ENCODE data around the gene JAKMIP1.
A peak's percentile ranks its signal among the peaks of the same experiment; 100 is the strongest.
"Not testable (repeated sequence)": the region's sequence is repeated elsewhere in the genome, so short reads cannot be mapped to it uniquely, and the experiment has no call there.

JAKMIP1 gene

GRCh38 chr4:6228158-6229067, 28.1 kb upstream of the JAKMIP1 start:
- no peak for DNase-seq

- peak; percentile 3 for DNase-seq
Measured at GRCh38 chr4:6227412-6228157, 27.2 kb upstream of the JAKMIP1 start.

GRCh38 chr4:6226506-6226905, 26.2 kb upstream of the JAKMIP1 start:
- DNase-seq = no peak

- DNase-seq = no peak
Measured at GRCh38 chr4:6225469-6225868, 25.1 kb upstream of the JAKMIP1 start.

DNA sequence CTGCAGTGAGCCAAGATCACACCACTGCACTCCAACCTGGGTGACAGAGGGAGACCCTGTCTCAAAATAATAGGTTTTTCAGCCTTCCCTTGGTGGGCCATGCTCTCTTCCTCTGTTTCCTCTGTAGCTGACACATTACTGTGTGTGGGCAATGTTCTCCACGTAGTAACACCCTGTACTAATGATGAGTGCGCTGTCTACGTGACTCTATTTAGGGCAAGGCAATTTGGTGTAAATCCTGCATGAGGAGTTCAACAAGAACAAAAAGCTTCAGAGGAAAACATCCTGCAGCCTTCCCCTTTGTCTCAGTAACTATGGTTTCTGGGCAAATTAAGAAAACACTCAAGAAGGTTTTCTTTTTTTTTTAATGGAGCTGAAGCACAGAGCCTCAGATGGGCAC, 24.4 kb upstream of the JAKMIP1 start:
- no peak for DNase-seq

DNA sequence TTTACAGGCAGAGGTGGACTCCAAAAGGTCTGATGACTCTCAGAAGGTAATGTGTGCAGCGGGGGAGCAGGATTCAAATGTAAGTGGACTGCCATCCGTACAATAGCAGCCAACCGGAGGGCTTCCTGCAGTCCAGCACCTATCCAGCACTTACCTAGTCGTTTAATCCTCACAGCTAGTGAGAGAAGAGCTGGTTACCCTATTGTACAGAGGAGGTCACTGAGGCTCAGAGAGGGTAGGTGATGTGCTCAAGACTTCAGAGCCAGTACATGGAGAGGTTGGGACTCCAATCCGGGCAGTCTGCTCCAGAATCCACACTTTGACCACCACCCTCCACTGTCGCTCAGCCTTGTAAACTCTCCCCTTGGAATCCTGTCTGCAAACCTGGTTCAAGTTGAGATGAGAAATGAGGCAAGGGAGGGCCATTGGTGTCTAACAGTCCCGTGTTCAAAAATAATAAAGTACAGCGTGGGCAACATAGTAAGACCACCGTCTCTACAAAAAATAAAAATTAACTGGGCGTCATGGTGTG, 22.5 kb upstream of the JAKMIP1 start:
- DNase-seq = peak; percentile 31

DNA sequence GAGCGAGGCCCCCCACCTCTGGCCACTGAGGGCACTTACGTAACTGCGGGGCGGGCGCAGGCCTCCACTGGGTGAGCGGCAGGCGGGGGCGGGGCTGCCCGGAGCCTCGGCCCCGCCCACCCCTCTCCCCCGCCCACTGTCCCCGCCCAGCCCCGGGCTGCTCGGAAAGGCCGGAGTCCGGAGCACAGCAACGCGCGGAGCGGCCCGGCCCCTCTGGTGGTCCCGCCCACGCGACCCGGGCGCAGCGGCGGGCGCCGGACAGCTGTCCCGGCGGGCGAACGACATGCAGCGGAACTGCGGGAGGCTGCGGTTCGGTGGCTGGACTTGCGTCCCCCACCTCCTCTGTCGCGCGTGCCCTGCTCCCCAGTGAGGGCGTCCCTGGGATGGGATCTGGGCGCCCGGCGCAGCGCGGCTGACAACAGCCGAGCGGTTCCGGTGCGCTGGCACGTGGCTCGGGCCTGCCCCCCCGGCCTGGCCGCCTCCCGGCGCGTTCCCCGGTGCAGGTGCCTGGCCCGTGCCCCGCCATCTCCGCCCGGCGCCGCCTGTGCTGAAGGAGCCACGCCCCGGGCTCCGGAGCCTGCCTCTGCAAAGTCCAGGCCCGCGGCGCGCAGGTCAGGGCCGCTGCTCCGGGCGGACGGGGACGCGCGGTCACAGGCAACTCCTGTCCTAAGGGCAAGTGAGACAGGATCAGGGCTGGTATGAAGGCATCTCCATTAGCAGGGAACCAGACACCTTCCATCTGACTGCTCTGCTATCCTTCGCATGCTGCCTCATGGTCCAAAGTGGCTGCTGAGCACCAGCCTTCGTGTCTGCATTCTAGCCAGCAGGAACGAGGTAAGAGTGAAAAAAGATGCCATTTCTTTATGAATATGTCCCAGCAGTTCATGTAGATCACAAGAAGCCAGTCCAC, 21.8 kb upstream of the JAKMIP1 start:
- DNase-seq = peak; percentile 78

- DNase-seq = peak; percentile 76
Measured at GRCh38 chr4:6221301-6221850, 21.0 kb upstream of the JAKMIP1 start.

DNA sequence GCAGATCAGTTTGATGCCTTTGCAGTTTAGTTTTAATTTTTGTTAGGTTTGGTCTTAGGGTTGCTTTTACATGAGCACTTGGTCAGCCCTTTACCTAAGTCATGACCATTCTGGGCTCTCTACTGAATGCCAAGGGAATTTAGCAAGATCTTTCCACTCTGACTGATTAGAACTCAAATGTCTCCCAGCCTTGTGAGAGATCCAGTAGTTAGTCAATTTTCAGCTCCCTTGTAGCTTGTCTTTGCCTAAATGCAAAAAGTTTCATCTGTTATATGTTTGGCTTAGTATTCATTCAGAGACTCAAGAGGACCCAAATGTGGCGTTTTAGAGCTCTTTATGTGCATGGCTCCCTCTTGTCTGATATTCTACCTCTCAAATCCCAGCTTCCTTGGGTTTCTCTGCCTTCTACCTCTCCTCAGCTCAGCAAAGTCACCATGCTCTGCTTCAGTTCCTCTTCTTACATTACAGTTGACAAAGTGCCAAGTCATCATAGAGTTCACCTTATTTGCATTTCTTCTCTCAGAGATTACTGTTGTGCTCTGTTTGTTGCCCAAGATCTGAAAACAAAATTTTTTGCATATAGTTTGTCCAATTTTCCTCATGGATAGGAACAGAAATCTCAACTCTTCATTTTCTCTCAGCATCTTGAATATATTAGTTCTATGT, 17.5 kb upstream of the JAKMIP1 start:
- peak; percentile 16 for DNase-seq

- no peak for DNase-seq
Measured at GRCh38 chr4:6216588-6216987, 16.2 kb upstream of the JAKMIP1 start.

GRCh38 chr4:6209921-6210320, 9.6 kb upstream of the JAKMIP1 start:
- no peak for DNase-seq

DNA sequence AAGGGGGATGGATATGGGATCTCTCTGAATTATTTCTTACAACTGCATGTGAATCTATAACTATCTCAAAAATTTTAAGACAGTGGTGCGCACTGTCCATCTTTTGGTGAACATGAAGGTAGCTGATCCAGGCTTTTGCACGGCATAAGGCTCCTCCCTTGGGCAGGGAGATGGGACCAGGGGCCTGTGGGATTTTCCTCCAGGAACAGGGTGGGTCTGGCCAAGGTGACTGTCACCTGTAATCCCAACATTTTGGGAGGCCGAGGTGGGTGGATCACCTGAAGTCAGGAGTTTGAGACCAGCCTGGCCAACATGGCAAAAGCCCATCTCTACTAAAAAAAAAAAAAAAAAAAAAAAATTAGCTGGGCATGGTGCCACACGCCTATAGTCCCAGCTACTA, 8.9 kb upstream of the JAKMIP1 start:
- not testable (repeated sequence) for DNase-seq

DNA sequence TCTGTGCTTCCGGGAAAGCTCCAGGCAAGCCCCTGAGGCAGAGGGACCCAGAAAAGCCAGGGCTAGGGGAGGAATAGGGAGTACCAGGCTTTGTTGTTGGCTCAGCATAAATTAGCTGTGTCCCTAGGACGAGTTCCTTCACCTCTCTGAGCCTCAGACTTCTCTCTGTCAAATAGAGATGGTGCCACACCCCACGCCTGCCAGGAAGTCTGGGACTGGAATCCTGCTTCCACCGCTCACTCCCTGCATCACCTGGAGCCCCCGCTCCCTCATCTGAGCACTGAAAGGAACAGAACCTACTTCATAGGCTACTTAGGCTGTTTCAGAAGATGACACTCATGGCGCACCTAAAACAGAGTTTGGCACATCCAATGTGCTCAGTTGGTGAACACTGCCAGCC, 8.1 kb upstream of the JAKMIP1 start:
- DNase-seq = no peak

GRCh38 chr4:6207602-6208001, 7.3 kb upstream of the JAKMIP1 start:
- DNase-seq = peak; percentile 27

- DNase-seq = no peak
Measured at GRCh38 chr4:6206771-6207290, 6.5 kb upstream of the JAKMIP1 start.

DNA sequence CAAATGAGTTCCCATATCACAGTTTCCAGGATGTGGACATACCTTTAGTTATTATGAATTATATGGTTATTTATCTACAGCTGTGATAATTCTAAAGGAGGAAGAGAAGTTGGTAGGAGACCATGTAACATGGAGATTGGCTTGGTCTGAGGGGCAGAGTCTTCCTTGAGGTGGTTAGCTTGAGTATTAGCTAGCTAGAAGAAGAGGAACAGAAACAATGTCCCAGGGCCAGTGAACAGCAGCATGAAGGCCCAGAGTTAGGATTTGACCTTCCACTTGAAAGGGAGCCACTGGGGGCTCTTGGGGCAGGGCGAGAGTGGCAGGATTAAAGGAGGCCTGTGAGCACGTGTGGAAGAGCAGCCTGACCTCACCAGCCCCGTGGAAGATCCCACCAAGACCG, 5.6 kb upstream of the JAKMIP1 start:
- DNase-seq = no peak

DNA sequence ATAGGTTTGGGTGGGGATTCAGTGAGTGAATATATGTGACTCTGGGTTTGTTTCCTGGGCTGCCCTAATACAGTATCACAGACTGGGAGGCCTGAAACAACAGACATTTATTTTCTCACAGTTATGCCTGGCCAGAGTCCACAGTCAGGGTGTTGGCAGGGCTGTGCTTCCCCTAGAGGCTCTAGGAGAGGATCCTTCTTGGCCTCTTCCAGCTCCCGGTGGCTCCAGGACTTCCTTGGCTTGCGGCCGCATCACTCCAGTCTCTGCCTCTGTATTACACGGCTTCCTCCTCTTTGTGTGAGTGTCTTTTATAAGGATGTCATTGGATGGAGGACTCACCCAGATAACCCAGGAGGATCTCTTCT, 5.2 kb upstream of the JAKMIP1 start:
- no peak for DNase-seq

DNA sequence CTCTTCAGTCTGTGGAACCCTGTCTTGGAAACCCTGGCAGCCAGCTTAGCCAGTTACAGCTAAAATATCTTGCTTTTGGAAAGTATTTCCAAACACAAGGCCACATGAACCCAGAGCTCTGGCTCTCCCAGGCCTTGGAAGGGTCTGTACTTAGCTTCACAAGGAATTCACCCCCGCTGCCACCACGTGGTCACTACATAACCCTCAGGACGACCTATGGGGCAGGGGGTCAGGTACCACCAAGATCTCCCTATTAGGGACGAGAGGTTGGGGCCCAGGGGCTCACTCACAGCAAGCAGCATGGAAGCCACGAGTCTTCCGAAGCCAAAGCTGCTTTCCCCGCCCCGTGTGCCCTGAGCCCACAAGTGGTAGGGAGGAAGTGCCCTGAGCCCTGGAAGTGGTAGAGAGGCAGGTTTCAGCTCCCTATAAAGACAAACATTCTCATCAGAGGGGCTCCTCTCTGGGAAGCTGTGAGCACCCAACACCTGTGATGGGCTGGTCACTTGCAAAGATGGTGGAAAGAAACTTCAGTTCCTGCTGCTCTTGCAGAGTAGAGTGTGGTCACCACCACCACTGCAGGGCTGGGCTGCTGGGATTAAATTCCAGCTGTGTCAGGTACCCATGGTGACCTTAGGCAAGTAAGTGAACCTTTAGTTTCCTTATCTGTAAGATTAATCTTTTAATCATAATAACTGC, 4.7 kb upstream of the JAKMIP1 start:
- DNase-seq = no peak

DNA sequence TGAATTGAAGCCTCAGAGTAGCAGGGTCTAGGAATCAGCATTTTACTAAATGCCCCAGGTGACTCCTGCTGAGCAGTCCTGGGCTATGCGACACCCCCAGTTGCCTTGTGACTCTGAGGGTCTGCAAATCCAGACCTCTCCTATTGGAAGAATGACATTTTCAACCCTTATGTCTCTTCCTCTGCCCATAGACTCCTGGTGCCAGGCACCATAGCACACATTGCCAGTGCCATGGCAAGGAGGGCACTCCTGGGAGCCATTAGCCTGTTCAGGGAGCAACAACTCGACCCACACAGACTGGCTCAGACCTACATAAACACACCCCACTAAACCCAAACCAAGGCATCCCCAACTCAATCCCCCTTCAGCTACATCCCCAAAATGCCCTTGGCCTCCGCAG, 3.7 kb upstream of the JAKMIP1 start:
- no peak for DNase-seq

DNA sequence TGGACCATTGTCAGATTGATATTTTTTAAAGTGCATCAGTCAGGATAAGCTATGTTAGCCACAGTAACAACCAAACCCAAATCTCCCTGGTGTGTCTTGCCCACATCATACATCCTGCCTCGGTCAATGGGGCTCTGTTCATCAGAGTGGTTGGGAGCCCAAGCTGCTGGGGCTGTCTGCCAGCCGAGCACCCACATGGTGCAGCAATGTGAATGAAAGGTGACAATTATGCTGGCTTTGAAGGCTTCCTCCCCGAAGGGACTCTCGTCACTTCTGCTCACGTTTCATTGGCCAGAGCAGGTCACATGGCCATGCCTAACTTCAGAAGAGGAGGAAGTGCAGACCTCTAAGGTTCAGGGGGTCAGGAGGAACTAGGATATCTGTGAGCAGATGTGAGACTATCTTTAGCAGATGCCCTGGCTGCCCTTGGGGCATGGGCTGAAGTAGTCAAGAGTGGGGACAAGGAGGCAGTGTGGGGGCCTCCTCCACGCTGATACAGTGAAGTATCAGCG, 1.3 kb upstream of the JAKMIP1 start:
- peak; percentile 20 for DNase-seq

DNA sequence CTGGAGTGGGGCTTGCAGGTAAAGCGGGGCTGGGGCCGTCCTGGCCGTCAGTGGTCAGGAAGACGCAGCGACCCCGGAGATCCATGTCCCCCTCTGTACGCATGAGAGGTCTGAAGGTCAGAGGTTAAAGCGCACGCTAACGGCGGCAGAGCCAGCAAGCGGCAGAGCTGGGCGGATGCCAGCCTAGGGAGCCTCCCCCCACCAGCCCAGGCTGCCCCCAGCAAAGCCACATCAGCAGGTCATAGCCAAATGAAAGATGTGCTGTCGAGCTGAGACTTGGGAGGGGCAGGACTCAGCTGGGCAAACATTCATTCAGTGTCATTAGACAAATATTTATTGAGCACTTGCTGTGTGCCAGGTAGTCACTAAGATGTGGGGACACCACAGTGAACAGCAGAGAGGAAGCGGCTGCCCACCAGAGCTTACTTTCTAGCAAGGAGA, 593 bp upstream of the JAKMIP1 start:
- DNase-seq = peak; percentile 81

All from NCI-H69 (cell line).